KMS-11 (cell line): Measurements from ENCODE around the gene COA5.

Experiments
- H2AFZ ChIP-seq: fragments of 200-600 bp; sonication (generic); 2 replicates; pipeline ENCODE4 v1.6.1; 2016; ENCODE audit warnings: antibody characterized with exemption, mixed run types, low read depth
- H3K27ac ChIP-seq: fragments of 200-600 bp; sonication (generic); 2 replicates; pipeline ENCODE4 v1.6.1; 2016; ENCODE audit warnings: mild to moderate bottlenecking, mixed run types
- H3K27me3 ChIP-seq: fragments of 200-600 bp; sonication (generic); 2 replicates; pipeline ENCODE4 v1.6.1; 2017; ENCODE audit warnings: mild to moderate bottlenecking, low read depth, mixed run types, moderate library complexity; ENCODE audit not compliant: insufficient read depth
- H3K36me3 ChIP-seq: fragments of 200-600 bp; sonication (generic); 2 replicates; pipeline ENCODE4 v1.6.1; 2017; ENCODE audit warnings: mild to moderate bottlenecking, mixed run types; ENCODE audit not compliant: insufficient read depth
- H3K4me1 ChIP-seq: fragments of 200-600 bp; sonication (generic); 2 replicates; pipeline ENCODE4 v1.6.1; 2016; ENCODE audit warnings: mild to moderate bottlenecking, low read depth, mixed run types; ENCODE audit not compliant: poor library complexity, severe bottlenecking
- H3K4me2 ChIP-seq: fragments of 200-600 bp; sonication (generic); 2 replicates; pipeline ENCODE4 v1.7.0; 2016; ENCODE audit warnings: mild to moderate bottlenecking, mixed run types
- H3K4me3 ChIP-seq: fragments of 200-600 bp; sonication (generic); IDR thresholded peaks from 2 replicates; pipeline ENCODE4 v1.6.1; 2017; ENCODE audit warnings: low read depth, low read length, mixed read lengths; ENCODE audit not compliant: insufficient read depth
- H3K79me2 ChIP-seq: fragments of 200-600 bp; sonication (generic); 2 replicates; pipeline ENCODE4 v1.6.1; 2016; ENCODE audit warnings: low read depth, mixed run types; ENCODE audit not compliant: insufficient read depth
- H3K9ac ChIP-seq: fragments of 200-600 bp; sonication (generic); 2 replicates; pipeline ENCODE4 v1.6.1; 2016; ENCODE audit warnings: mild to moderate bottlenecking, mixed run types
- H4K20me1 ChIP-seq: fragments of 200-600 bp; sonication (generic); 2 replicates; pipeline ENCODE4 v1.6.1; 2016; ENCODE audit warnings: mild to moderate bottlenecking, mixed run types; ENCODE audit not compliant: insufficient read depth
- CTCF ChIP-seq: fragments of 200-600 bp; sonication (generic); conservative IDR thresholded peaks from 2 replicates; pipeline ENCODE4 v1.6.1; 2017; ENCODE audit warnings: low read depth, mild to moderate bottlenecking, antibody characterized with exemption, low read length, moderate library complexity, mixed read lengths

Gene COA5

GRCh38 chr2:98571796-98572195 is 36.5 kb downstream of the COA5 start:
- no peak overlapping the region for H3K4me3 ChIP-seq
- no peak overlapping the region for H3K9ac ChIP-seq
- H3K27ac ChIP-seq: no peak overlapping the region
- H3K36me3 ChIP-seq: no peaks in the 10 kb centered on the region
- no peaks in the 10 kb centered on the region for H3K4me1 ChIP-seq
- H4K20me1 ChIP-seq: no peaks in the 10 kb centered on the region
- no peak overlapping the region for H2AFZ ChIP-seq
- no peaks in the 10 kb centered on the region for H3K27me3 ChIP-seq
- no peak overlapping the region for H3K4me2 ChIP-seq
- H3K79me2 ChIP-seq: no peaks in the 10 kb centered on the region
- TF ChIP-seq CTCF: no peak

GRCh38 chr2:98571121-98571701 is 37.1 kb downstream of the COA5 start:
- no peak for TF ChIP-seq CTCF
- Histone ChIP-seq H3K4me2 (no peak overlapping the region), H3K36me3 (no peaks in the 10 kb centered on the region), H3K27me3 (no peaks in the 10 kb centered on the region), H3K79me2 (no peaks in the 10 kb centered on the region), H4K20me1 (no peaks in the 10 kb centered on the region), H3K9ac (no peak overlapping the region), H3K4me3 (no peak overlapping the region), H2AFZ (no peak overlapping the region), H3K4me1 (no peaks in the 10 kb centered on the region), H3K27ac (no peak overlapping the region)

- H3K27me3 ChIP-seq: no peaks in the 10 kb centered on the region
- H3K4me2 ChIP-seq: no peak overlapping the region
- H3K4me1 ChIP-seq: no peaks in the 10 kb centered on the region
- H3K9ac ChIP-seq: no peak overlapping the region
- no peaks in the 10 kb centered on the region for H3K36me3 ChIP-seq
- no peak overlapping the region for H3K27ac ChIP-seq
- no peak overlapping the region for H2AFZ ChIP-seq
- H3K79me2 ChIP-seq: no peaks in the 10 kb centered on the region
- H3K4me3 ChIP-seq: no peak overlapping the region
- H4K20me1 ChIP-seq: no peaks in the 10 kb centered on the region
- no peak for TF ChIP-seq CTCF
These were observed 38.0 kb downstream of the COA5 start for GRCh38 chr2:98570356-98570755.

GRCh38 chr2:98569915-98570314 is 38.4 kb downstream of the COA5 start:
- H3K4me1 ChIP-seq: no peaks in the 10 kb centered on the region
- no peaks in the 10 kb centered on the region for H4K20me1 ChIP-seq
- H3K27ac ChIP-seq: no peak overlapping the region
- no peak overlapping the region for H3K9ac ChIP-seq
- H3K4me3 ChIP-seq: no peak overlapping the region
- TF ChIP-seq CTCF: no peak
- no peak overlapping the region for H2AFZ ChIP-seq
- no peak overlapping the region for H3K4me2 ChIP-seq
- no peaks in the 10 kb centered on the region for H3K36me3 ChIP-seq
- H3K27me3 ChIP-seq: no peaks in the 10 kb centered on the region
- no peaks in the 10 kb centered on the region for H3K79me2 ChIP-seq
